ENCODE measurements around the gene FGD4.

DNA sequence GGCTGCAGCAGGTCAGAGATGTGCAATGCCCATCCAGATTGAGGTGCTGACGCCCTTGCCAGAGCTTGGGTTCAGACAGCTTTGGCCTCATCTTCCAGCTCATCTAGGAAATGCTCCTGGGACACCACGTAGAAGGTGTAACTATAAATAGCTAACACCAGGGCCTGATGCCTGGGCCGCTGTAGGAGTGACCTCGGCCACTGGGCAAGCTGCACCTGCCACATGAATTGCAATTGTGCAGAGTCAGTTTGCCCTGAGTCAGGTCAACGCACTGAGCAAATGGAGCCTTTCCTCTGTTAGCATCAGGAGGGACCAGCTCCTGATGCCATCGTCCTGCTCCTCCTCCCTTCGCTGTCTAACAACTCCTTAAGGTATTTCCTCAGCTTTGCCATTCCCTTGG lies 262.3 kb downstream of the FGD4 start:
- TF ChIP-seq TCF7 (CRISPR knock-in tag; IDR thresholded peaks at IDR 0.05; ENCODE audit: low read depth) = no peak
- TF ChIP-seq, protein P1, sequence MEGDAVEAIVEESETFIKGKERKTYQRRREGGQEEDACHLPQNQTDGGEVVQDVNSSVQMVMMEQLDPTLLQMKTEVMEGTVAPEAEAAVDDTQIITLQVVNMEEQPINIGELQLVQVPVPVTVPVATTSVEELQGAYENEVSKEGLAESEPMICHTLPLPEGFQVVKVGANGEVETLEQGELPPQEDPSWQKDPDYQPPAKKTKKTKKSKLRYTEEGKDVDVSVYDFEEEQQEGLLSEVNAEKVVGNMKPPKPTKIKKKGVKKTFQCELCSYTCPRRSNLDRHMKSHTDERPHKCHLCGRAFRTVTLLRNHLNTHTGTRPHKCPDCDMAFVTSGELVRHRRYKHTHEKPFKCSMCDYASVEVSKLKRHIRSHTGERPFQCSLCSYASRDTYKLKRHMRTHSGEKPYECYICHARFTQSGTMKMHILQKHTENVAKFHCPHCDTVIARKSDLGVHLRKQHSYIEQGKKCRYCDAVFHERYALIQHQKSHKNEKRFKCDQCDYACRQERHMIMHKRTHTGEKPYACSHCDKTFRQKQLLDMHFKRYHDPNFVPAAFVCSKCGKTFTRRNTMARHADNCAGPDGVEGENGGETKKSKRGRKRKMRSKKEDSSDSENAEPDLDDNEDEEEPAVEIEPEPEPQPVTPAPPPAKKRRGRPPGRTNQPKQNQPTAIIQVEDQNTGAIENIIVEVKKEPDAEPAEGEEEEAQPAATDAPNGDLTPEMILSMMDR (IDR thresholded peaks at IDR 0.05) = no peak
- TF ChIP-seq IRF2 (CRISPR knock-in tag; IDR thresholded peaks at IDR 0.05; ENCODE audit: borderline replicate concordance, low read depth) = no peak
- no peak for TF ChIP-seq NFYB (CRISPR knock-in tag; conservative IDR thresholded peaks at IDR 0.05; ENCODE audit: low read depth)
- TF ChIP-seq SP1 (CRISPR knock-in tag; conservative IDR thresholded peaks at IDR 0.05) = no peak

All from WTC11 (cell line).